HCT116 (cell line): ENCODE measurements around the gene NT5C1A.

ENCODE experiments used
- CEBPB ChIP-seq: IDR thresholded peaks from 2 replicates; pipeline ENCODE4 v1.6.1; 2012; ENCODE audit warnings: low read depth
- EGR1 ChIP-seq: IDR thresholded peaks from 2 replicates; pipeline ENCODE4 v1.6.1; 2012; ENCODE audit warnings: low read depth
- ELF1 ChIP-seq: IDR thresholded peaks from 2 replicates; pipeline ENCODE4 v1.6.1; 2012; ENCODE audit warnings: low read depth, borderline replicate concordance
- EZH2 ChIP-seq: fragments of 200-600 bp; sonication (generic); IDR thresholded peaks from 2 replicates; pipeline ENCODE4 v1.6.1; 2017; ENCODE audit warnings: antibody characterized with exemption, mixed run types
- POLR2A ChIP-seq: IDR thresholded peaks from 2 replicates; pipeline ENCODE4 v1.7.0; 2011; ENCODE audit warnings: borderline replicate concordance; ENCODE audit not compliant: insufficient read depth, insufficient read length; ENCODE audit errors: extremely low read depth
- POLR2AphosphoS5 ChIP-seq: IDR thresholded peaks from 2 replicates; pipeline ENCODE4 v1.6.1; 2011; ENCODE audit warnings: mild to moderate bottlenecking, low read depth, low read length, moderate library complexity
- RAD21 ChIP-seq: IDR thresholded peaks from 2 replicates; pipeline ENCODE4 v1.6.1; 2012; ENCODE audit warnings: low read depth, mild to moderate bottlenecking
- REST ChIP-seq: IDR thresholded peaks from 2 replicates; pipeline ENCODE4 v1.6.1; 2012; ENCODE audit warnings: low read depth
- YY1 ChIP-seq: IDR thresholded peaks from 2 replicates; pipeline ENCODE4 v1.6.1; 2011; ENCODE audit warnings: low read length, low read depth, moderate library complexity, mild to moderate bottlenecking; ENCODE audit not compliant: insufficient replicate concordance; ENCODE audit errors: extremely low read depth
- ZBTB33 ChIP-seq: IDR thresholded peaks from 2 replicates; pipeline ENCODE4 v1.6.1; 2011; ENCODE audit warnings: mild to moderate bottlenecking, low read length, moderate library complexity; ENCODE audit not compliant: insufficient replicate concordance; ENCODE audit errors: extremely low read depth
- ZFX ChIP-seq: fragments of 450-650 bp; IDR thresholded peaks from 2 replicates; pipeline ENCODE4 v1.6.1; 2017
- TF ChIP-seq, protein P1 (sequence below), 3 experiments: fragments of 200-600 bp in 1 of 3; sonication (generic) in 1 of 3; IDR thresholded peaks in 2 of 3; conservative IDR thresholded peaks in 1 of 3; 2 replicates each; pipeline ENCODE4 v1.5.1; 2012 to 2017; ENCODE audit warnings: low read depth in 2 of 3, low read length in 2 of 3, antibody characterized with exemption in 1 of 3, borderline replicate concordance in 1 of 3, control low read depth in 1 of 3, mild to moderate bottlenecking in 1 of 3, mixed read lengths in 1 of 3, mixed run types in 1 of 3, moderate library complexity in 1 of 3; ENCODE audit not compliant: insufficient read depth in 1 of 3
- TF ChIP-seq, protein P2 (sequence below): IDR thresholded peaks from 2 replicates; pipeline ENCODE4 v1.6.1; 2012
- TF ChIP-seq, protein P3 (sequence below): IDR thresholded peaks from 2 replicates; pipeline ENCODE4 v1.6.1; 2012

DNA sequence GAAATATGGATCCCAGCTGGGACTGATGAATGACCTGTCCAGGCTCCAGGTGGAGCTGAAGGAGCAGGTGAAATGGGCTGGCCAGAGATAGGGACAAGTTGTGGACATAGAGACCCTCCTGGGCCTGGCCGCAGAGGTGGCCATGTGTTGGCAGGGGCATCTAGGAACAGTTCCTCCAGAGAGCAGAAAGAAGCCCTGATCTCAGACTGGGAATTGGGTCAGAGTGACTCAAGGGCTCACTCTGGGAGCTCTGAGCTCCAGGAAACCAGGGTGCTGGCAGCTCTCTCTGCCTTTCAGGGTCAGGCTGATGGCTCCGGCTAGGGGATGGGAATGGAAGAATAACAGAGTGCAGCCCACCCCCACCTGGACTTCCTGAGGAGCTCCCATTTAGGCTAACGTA lies 3.0 kb downstream of the NT5C1A start:
- TF ChIP-seq EZH2 = no peak
- TF ChIP-seq, protein P1, sequence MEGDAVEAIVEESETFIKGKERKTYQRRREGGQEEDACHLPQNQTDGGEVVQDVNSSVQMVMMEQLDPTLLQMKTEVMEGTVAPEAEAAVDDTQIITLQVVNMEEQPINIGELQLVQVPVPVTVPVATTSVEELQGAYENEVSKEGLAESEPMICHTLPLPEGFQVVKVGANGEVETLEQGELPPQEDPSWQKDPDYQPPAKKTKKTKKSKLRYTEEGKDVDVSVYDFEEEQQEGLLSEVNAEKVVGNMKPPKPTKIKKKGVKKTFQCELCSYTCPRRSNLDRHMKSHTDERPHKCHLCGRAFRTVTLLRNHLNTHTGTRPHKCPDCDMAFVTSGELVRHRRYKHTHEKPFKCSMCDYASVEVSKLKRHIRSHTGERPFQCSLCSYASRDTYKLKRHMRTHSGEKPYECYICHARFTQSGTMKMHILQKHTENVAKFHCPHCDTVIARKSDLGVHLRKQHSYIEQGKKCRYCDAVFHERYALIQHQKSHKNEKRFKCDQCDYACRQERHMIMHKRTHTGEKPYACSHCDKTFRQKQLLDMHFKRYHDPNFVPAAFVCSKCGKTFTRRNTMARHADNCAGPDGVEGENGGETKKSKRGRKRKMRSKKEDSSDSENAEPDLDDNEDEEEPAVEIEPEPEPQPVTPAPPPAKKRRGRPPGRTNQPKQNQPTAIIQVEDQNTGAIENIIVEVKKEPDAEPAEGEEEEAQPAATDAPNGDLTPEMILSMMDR (IDR thresholded peaks at IDR 0.05 in 2 of 3, conservative IDR thresholded peaks at IDR 0.05 in 1 of 3; ENCODE audit: borderline replicate concordance in 1 of 3, insufficient read depth in 1 of 3, low read depth in 2 of 3, low read length in 2 of 3) = no peak
- TF ChIP-seq RAD21 = no peak
- TF ChIP-seq CEBPB = no peak
- TF ChIP-seq, protein P2, sequence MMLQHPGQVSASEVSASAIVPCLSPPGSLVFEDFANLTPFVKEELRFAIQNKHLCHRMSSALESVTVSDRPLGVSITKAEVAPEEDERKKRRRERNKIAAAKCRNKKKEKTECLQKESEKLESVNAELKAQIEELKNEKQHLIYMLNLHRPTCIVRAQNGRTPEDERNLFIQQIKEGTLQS = no peak
- TF ChIP-seq POLR2A = no peak
- no peak for TF ChIP-seq ZBTB33
- no peak for TF ChIP-seq YY1
- TF ChIP-seq EGR1 = no peak
- no peak for TF ChIP-seq POLR2AphosphoS5
- no peak for TF ChIP-seq ELF1
- no peak for TF ChIP-seq REST
- TF ChIP-seq, protein P3, sequence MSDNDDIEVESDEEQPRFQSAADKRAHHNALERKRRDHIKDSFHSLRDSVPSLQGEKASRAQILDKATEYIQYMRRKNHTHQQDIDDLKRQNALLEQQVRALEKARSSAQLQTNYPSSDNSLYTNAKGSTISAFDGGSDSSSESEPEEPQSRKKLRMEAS = no peak
- TF ChIP-seq ZFX = no peak
